Spleen (tissue), 7 donors: ENCODE measurements around the gene KRTAP4-5.

Source experiments
- CTCF ChIP-seq, 11 experiments: fragments of 200-600 bp in 7 of 11; fragments of 450-650 bp in 4 of 11; sonication (generic) in 4 of 11; IDR thresholded peaks in 8 of 11; conservative IDR thresholded peaks in 3 of 11; 1 replicate in 7 of 11; 2 replicates in 4 of 11; pipeline versions ENCODE4 v1.4.0 to v1.8.0; 2016 to 2021; ENCODE audit warnings: antibody characterized with exemption in 11 of 11, inconsistent platforms in 4 of 11, mild to moderate bottlenecking in 1 of 11
- POLR2AphosphoS5 ChIP-seq, 3 donors: sonication (generic); formaldehyde crosslinking; IDR thresholded peaks; one replicate each; pipeline ENCODE4 v1.5.1; 2017; ENCODE audit warnings: antibody characterized with exemption in 3 of 3
- donor health status: DM: no; HTN: no; CAD: no; lungs with moderate emphysema.
- donor health status: DM: no; HTN: no; CAD: no.
- donor health status: DM: no; HTN: no; CAD: no.

GRCh38 chr17:41145261-41145660 lies 4.4 kb downstream of the KRTAP4-5 start:
- TF ChIP-seq CTCF (IDR thresholded peaks at IDR 0.05 in 8 of 11, conservative IDR thresholded peaks at IDR 0.05 in 3 of 11) (no peak), POLR2AphosphoS5 (IDR thresholded peaks at IDR 0.05) (no peak)
